MM.1S (cell line): Measurements from ENCODE around the gene SMCO4.

Experiments
- DNase-seq: peaks from one replicate; pipeline ENCODE4 v3.0.0-alpha.2; 2015
- H2AFZ ChIP-seq: fragments of 300-600 bp; sonication (generic); 2 replicates; pipeline ENCODE4 v1.6.0; 2016; ENCODE audit warnings: antibody characterized with exemption, low read length
- H3F3A ChIP-seq: fragments of 300-600 bp; sonication (generic); 2 replicates; pipeline ENCODE4 v1.6.1; 2016; ENCODE audit warnings: mild to moderate bottlenecking, antibody characterized with exemption, low read length, moderate library complexity, mixed read lengths; ENCODE audit not compliant: insufficient read depth
- H3K27ac ChIP-seq: fragments of 300-600 bp; sonication (generic); 2 replicates; pipeline ENCODE4 v1.5.1; 2016; ENCODE audit warnings: mild to moderate bottlenecking, low read length
- H3K27me3 ChIP-seq: fragments of 300-600 bp; sonication (generic); replicated peaks from 2 replicates; pipeline ENCODE4 v1.6.0; 2016; ENCODE audit warnings: low read length; ENCODE audit not compliant: insufficient read depth
- H3K36me3 ChIP-seq: fragments of 300-600 bp; sonication (generic); replicated peaks from 2 replicates; pipeline ENCODE4 v1.6.1; 2016; ENCODE audit warnings: mild to moderate bottlenecking, low read length, mixed read lengths; ENCODE audit not compliant: insufficient read depth
- H3K4me1 ChIP-seq: fragments of 300-600 bp; sonication (generic); 2 replicates; pipeline ENCODE4 v1.6.1; 2016; ENCODE audit warnings: low read length, mixed read lengths
- H3K4me2 ChIP-seq: fragments of 300-600 bp; sonication (generic); 2 replicates; pipeline ENCODE4 v1.6.0; 2016; ENCODE audit warnings: low read depth, low read length
- H3K4me3 ChIP-seq: fragments of 300-600 bp; sonication (generic); 2 replicates; pipeline ENCODE4 v1.5.1; 2016; ENCODE audit warnings: low read length, mixed read lengths
- H3K79me2 ChIP-seq: fragments of 300-600 bp; sonication (generic); 2 replicates; pipeline ENCODE4 v1.6.1; 2016; ENCODE audit warnings: mixed run types, low read length, mixed read lengths
- H3K9ac ChIP-seq: fragments of 300-600 bp; sonication (generic); 2 replicates; pipeline ENCODE4 v1.6.1; 2016; ENCODE audit warnings: low read length, mixed read lengths
- H3K9me2 ChIP-seq: fragments of 300-600 bp; sonication (generic); replicated peaks from 2 replicates; pipeline ENCODE4 v1.6.1; 2016; ENCODE audit warnings: mild to moderate bottlenecking, low read length, mixed read lengths; ENCODE audit not compliant: insufficient read depth
- H3K9me3 ChIP-seq: fragments of 300-600 bp; sonication (generic); replicated peaks from 2 replicates; pipeline ENCODE4 v1.6.1; 2016; ENCODE audit warnings: mild to moderate bottlenecking, low read length, mixed read lengths; ENCODE audit not compliant: insufficient read depth
- H4K20me1 ChIP-seq: fragments of 300-600 bp; sonication (generic); 2 replicates; pipeline ENCODE4 v1.6.1; 2016; ENCODE audit warnings: mild to moderate bottlenecking, low read length, moderate library complexity, mixed read lengths; ENCODE audit not compliant: insufficient read depth
- EZH2 ChIP-seq: fragments of 300-600 bp; sonication (generic); optimal IDR thresholded peaks from 2 replicates; pipeline ENCODE3; 2017; ENCODE audit warnings: low read depth, mild to moderate bottlenecking, antibody characterized with exemption, low read length, mixed read lengths
- EZH2phosphoT487 ChIP-seq: fragments of 300-600 bp; sonication (generic); IDR thresholded peaks from 2 replicates; pipeline ENCODE4 v1.6.1; 2018; ENCODE audit warnings: antibody characterized with exemption, low read length
- TF ChIP-seq, protein P1 (sequence below): fragments of 300-600 bp; sonication (generic); IDR thresholded peaks from 2 replicates; pipeline ENCODE4 v1.5.1; 2016; ENCODE audit warnings: antibody characterized with exemption, low read length, mixed read lengths

The SMCO4 gene

GRCh38 chr11:93520726-93521509 lies 22.3 kb downstream of the SMCO4 start:
- 0 out of 2 replicates have a peak, but pooled peaks cover 4% of the 10 kb centered on the region for H3K79me2 ChIP-seq
- DNase-seq, result no peak
- no peaks in the 10 kb centered on the region for H3K27me3 ChIP-seq
- no peak overlapping the region for H3K27ac ChIP-seq
- no peaks in the 10 kb centered on the region for H3K9me3 ChIP-seq
- TF ChIP-seq EZH2phosphoT487 (no peak), EZH2 (no peak)
- TF ChIP-seq, protein P1, sequence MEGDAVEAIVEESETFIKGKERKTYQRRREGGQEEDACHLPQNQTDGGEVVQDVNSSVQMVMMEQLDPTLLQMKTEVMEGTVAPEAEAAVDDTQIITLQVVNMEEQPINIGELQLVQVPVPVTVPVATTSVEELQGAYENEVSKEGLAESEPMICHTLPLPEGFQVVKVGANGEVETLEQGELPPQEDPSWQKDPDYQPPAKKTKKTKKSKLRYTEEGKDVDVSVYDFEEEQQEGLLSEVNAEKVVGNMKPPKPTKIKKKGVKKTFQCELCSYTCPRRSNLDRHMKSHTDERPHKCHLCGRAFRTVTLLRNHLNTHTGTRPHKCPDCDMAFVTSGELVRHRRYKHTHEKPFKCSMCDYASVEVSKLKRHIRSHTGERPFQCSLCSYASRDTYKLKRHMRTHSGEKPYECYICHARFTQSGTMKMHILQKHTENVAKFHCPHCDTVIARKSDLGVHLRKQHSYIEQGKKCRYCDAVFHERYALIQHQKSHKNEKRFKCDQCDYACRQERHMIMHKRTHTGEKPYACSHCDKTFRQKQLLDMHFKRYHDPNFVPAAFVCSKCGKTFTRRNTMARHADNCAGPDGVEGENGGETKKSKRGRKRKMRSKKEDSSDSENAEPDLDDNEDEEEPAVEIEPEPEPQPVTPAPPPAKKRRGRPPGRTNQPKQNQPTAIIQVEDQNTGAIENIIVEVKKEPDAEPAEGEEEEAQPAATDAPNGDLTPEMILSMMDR, result no peak
- no peaks in the 10 kb centered on the region for H4K20me1 ChIP-seq
- no peaks in the 10 kb centered on the region for H3K9me2 ChIP-seq
- no peaks in the 10 kb centered on the region for H3K36me3 ChIP-seq
- no peak overlapping the region for H3K9ac ChIP-seq
- H3K4me3 ChIP-seq, result no peak overlapping the region
- peaks cover 17% of the 10 kb centered on the region for H3K4me1 ChIP-seq
- H2AFZ ChIP-seq, result no peak overlapping the region
- H3F3A ChIP-seq, result no peaks in the 10 kb centered on the region
- no peak overlapping the region for H3K4me2 ChIP-seq

GRCh38 chr11:93519179-93519578 lies 24.0 kb downstream of the SMCO4 start:
- DNase-seq, result no peak
- no peak for TF ChIP-seq EZH2phosphoT487
- TF ChIP-seq, protein P1, result no peak
- TF ChIP-seq EZH2, result no peak
- no peaks in the 10 kb centered on the region for H4K20me1 ChIP-seq
- 0 out of 2 replicates have a peak, but pooled peaks cover 5% of the 10 kb centered on the region for H3K4me1 ChIP-seq
- H3K27me3 ChIP-seq, result no peaks in the 10 kb centered on the region
- no peak overlapping the region for H2AFZ ChIP-seq
- H3K9me3 ChIP-seq, result no peaks in the 10 kb centered on the region
- H3K4me2 ChIP-seq, result no peak overlapping the region
- H3K4me3 ChIP-seq, result no peak overlapping the region
- H3F3A ChIP-seq, result no peaks in the 10 kb centered on the region
- no peaks in the 10 kb centered on the region for H3K36me3 ChIP-seq
- no peak overlapping the region for H3K27ac ChIP-seq
- no peak overlapping the region for H3K9ac ChIP-seq
- no peaks in the 10 kb centered on the region for H3K79me2 ChIP-seq
- no peaks in the 10 kb centered on the region for H3K9me2 ChIP-seq

DNA sequence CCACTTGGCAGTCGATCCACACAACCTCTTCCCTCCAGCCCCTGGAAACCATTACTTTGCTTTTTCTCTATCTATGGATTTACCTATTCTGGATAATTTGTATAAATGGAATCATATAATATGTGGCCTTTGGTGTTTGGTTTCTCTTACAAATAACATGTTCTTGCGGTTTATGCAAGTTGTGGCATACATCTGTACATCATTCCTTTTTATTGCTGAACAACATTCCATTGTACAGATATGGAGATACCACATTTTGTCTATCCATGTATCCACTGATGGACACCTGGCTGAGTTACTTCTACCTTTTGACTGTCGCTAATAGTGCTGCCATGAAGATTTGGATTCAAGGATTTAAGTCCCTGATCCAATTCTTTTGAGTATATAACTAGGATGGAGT lies 25.1 kb downstream of the SMCO4 start:
- TF ChIP-seq EZH2, result no peak
- TF ChIP-seq, protein P1, result no peak
- TF ChIP-seq EZH2phosphoT487, result no peak
- no peak overlapping the region for H3K4me3 ChIP-seq
- no peaks in the 10 kb centered on the region for H4K20me1 ChIP-seq
- H3K9me3 ChIP-seq, result no peaks in the 10 kb centered on the region
- H3F3A ChIP-seq, result no peaks in the 10 kb centered on the region
- H3K79me2 ChIP-seq, result no peaks in the 10 kb centered on the region
- no peak overlapping the region for H2AFZ ChIP-seq
- DNase-seq, result no peak
- H3K9ac ChIP-seq, result no peak overlapping the region
- H3K36me3 ChIP-seq, result no peaks in the 10 kb centered on the region
- H3K27me3 ChIP-seq, result no peaks in the 10 kb centered on the region
- H3K4me1 ChIP-seq, result no peaks in the 10 kb centered on the region
- H3K9me2 ChIP-seq, result no peaks in the 10 kb centered on the region
- H3K27ac ChIP-seq, result no peak overlapping the region
- no peak overlapping the region for H3K4me2 ChIP-seq
